ENCODE measurements around the gene TNFAIP2. TPM values are rescaled to one million over a fixed set of nuclear protein-coding genes. Genes with fewer than 3 reads are reported as not detected.

Gene TNFAIP2
- total RNA-seq, 4 donors from 2014 or later: 25.1 to 76.3 (median 52.7) TPM

- intact Hi-C loops (cut with DNase I; ENCODE audit: low total_unique reads) (no loop called here), in situ Hi-C loops (cut with MboI; ENCODE audit: low pct_ligation_motif_present in 1 of 4, low pct_unique_long_range_greater_than_20kb in 1 of 4, low sequenced_read_pairs in 3 of 4) (no loop called here)
- no peaks in the 10 kb centered on the region for H3K9me3 ChIP-seq
- H3K36me3 ChIP-seq: no peaks in the 10 kb centered on the region
- H3K4me3 ChIP-seq: no peak overlapping the region
- 91% methylated on average over 12 of the region's 13 CpGs; no CpG with 5 or more reads in 1 of the 2 donors for WGBS, 2 donors (ENCODE audit: low coverage in 1 of 2)
- H3K27me3 ChIP-seq: peaks cover 52% of the 10 kb centered on the region
- DNase-seq: no peak
- TF ChIP-seq POLR2A (IDR thresholded peaks at IDR 0.05) (no peak), POLR2AphosphoS5 (IDR thresholded peaks at IDR 0.05) (no peak), CTCF (IDR thresholded peaks at IDR 0.05) (no peak), EP300 (IDR thresholded peaks at IDR 0.05; ENCODE audit: low read depth) (no peak)
- peaks cover 22 to 83% (median 51%) of the 10 kb centered on the region in 4 donors for H3K4me1 ChIP-seq
- H3K27ac ChIP-seq: no peak overlapping the region
Measured at GRCh38 chr14:103125098-103126070, 2.1 kb downstream of the TNFAIP2 start.

GRCh38 chr14:103126088-103126872 is 3.0 kb downstream of the TNFAIP2 start:
- intact Hi-C loops (cut with DNase I; ENCODE audit: low total_unique reads) (no loop called here), in situ Hi-C loops (cut with MboI; ENCODE audit: low pct_ligation_motif_present in 1 of 4, low pct_unique_long_range_greater_than_20kb in 1 of 4, low sequenced_read_pairs in 3 of 4) (no loop called here)
- H3K4me3 ChIP-seq: peak overlapping the region in 2 of 4 donors; percentile 25 to 27
- H3K27me3 ChIP-seq: peaks cover 52% of the 10 kb centered on the region
- peaks cover 17 to 82% (median 43%) of the 10 kb centered on the region in 4 donors for H3K4me1 ChIP-seq
- 66% methylated on average over 22 of the region's 22 CpGs; no CpG with 5 or more reads in 1 of the 2 donors for WGBS, 2 donors (ENCODE audit: low coverage in 1 of 2)
- H3K9me3 ChIP-seq: no peaks in the 10 kb centered on the region
- no peaks in the 10 kb centered on the region for H3K36me3 ChIP-seq
- peak; percentile 6 for DNase-seq
- peak overlapping the region in 2 of 4 donors; percentile 21 to 23 for H3K27ac ChIP-seq
- TF ChIP-seq CTCF (IDR thresholded peaks at IDR 0.05) (no peak), POLR2AphosphoS5 (IDR thresholded peaks at IDR 0.05) (no peak), POLR2A (IDR thresholded peaks at IDR 0.05) (no peak), EP300 (IDR thresholded peaks at IDR 0.05; ENCODE audit: low read depth) (no peak)

GRCh38 chr14:103126873-103127304 is 3.6 kb downstream of the TNFAIP2 start:
- Histone ChIP-seq H3K36me3 (no peaks in the 10 kb centered on the region), H3K4me3 (peak overlapping the region in 2 of 4 donors; percentile 25 to 27), H3K4me1 (peaks cover 17 to 80% (median 39%) of the 10 kb centered on the region in 4 donors), H3K27ac (peak overlapping the region in 2 of 4 donors; percentile 21 to 23), H3K27me3 (peaks cover 48% of the 10 kb centered on the region), H3K9me3 (no peaks in the 10 kb centered on the region)
- in situ Hi-C loops (cut with MboI; ENCODE audit: low pct_ligation_motif_present in 1 of 4, low pct_unique_long_range_greater_than_20kb in 1 of 4, low sequenced_read_pairs in 3 of 4) (no loop called here), intact Hi-C loops (cut with DNase I; ENCODE audit: low total_unique reads) (no loop called here)
- TF ChIP-seq EP300 (IDR thresholded peaks at IDR 0.05; ENCODE audit: low read depth): no peak
- TF ChIP-seq CTCF (IDR thresholded peaks at IDR 0.05): peak in 2 of 5 experiments; percentile 8 to 25
- DNase-seq: peak; percentile 71
- 60% methylated on average over 55 of the region's 62 CpGs; no CpG with 5 or more reads in 1 of the 2 donors for WGBS, 2 donors (ENCODE audit: low coverage in 1 of 2)

DNA sequence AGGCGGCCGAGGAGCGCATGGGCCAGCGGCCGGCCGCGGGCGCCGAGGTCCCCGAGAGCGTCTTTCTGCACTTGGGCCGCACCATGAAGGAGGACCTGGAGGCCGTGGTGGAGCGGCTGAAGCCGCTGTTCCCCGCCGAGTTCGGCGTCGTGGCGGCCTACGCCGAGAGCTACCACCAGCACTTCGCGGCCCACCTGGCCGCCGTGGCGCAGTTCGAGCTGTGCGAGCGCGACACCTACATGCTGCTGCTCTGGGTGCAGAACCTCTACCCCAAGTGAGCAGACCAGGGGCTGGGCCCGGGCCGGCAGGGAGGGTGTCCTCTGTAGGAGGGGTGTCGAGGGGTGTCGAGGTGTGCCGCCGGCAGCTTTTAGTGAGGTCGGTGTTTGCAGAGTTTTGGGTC is 4.1 kb downstream of the TNFAIP2 start:
- no peak for DNase-seq
- in situ Hi-C loops (cut with MboI; ENCODE audit: low pct_ligation_motif_present in 1 of 4, low pct_unique_long_range_greater_than_20kb in 1 of 4, low sequenced_read_pairs in 3 of 4) (no loop called here), intact Hi-C loops (cut with DNase I; ENCODE audit: low total_unique reads) (no loop called here)
- Histone ChIP-seq H3K4me1 (peaks cover 17 to 78% (median 35%) of the 10 kb centered on the region in 4 donors), H3K36me3 (no peaks in the 10 kb centered on the region), H3K4me3 (no peak overlapping the region), H3K9me3 (no peaks in the 10 kb centered on the region), H3K27me3 (peaks cover 44% of the 10 kb centered on the region), H3K27ac (no peak overlapping the region)
- WGBS, 2 donors (ENCODE audit: low coverage in 1 of 2): 86% methylated on average over 10 of the region's 39 CpGs; no CpG with 5 or more reads in 1 of the 2 donors
- no peak for TF ChIP-seq POLR2AphosphoS5 (IDR thresholded peaks at IDR 0.05)
- no peak for TF ChIP-seq CTCF (IDR thresholded peaks at IDR 0.05)
- no peak for TF ChIP-seq EP300 (IDR thresholded peaks at IDR 0.05; ENCODE audit: low read depth)
- TF ChIP-seq POLR2A (IDR thresholded peaks at IDR 0.05): no peak

Data from transverse colon (tissue), 4 donors.